Measurements from ENCODE around the gene SLC26A1. TPM values are rescaled to one million over a fixed set of nuclear protein-coding genes. Genes with fewer than 3 reads are reported as not detected.

Gene SLC26A1
- total RNA-seq, 1 experiment from 2014 or later = 0.22 TPM

GRCh38 chr4:1021386-1022050 is 28.3 kb upstream of the SLC26A1 start:
- no peaks in the 10 kb centered on the region for H3K9me2 ChIP-seq (ENCODE audit: insufficient read depth)
- no peaks in the 10 kb centered on the region for H3K27me3 ChIP-seq (ENCODE audit: insufficient read depth, low read length)
- H2AFZ ChIP-seq (ENCODE audit: low read depth, low read length, poor library complexity, severe bottlenecking) = no peak overlapping the region
- intact Hi-C loops (cut with micrococcal nuclease) = no loop called here
- ChIA-PET POLR2A (no interaction called here), CTCF (no interaction called here), RAD21 (ENCODE audit: low non-redundant PET in 1 of 2, low total read pairs in 2 of 2, uncharacterized antibody in 2 of 2, unreplicated experiment in 2 of 2) (no interaction called here)
- BruUV-seq (replicated peaks) = no TSS peak
- no peak for DNase-seq (ENCODE audit: low read depth, low spot score)
- ATAC-seq = no peak
- H4K20me1 ChIP-seq (ENCODE audit: insufficient read depth) = no peaks in the 10 kb centered on the region
- peaks cover 0 to 19% of the 10 kb centered on the region in 2 experiments; a peak in 2 of 4 replicates for H3K4me1 ChIP-seq (ENCODE audit: control insufficient read depth in 1 of 2, insufficient read depth in 2 of 2, low read length in 2 of 2)
- H3K36me3 ChIP-seq (ENCODE audit: control insufficient read depth in 1 of 2, insufficient read depth in 2 of 2, low read length in 2 of 2) = peaks cover 8 to 11% of the 10 kb centered on the region in 2 experiments; a peak in 3 of 4 replicates
- TF ChIP-seq ATF3 (IDR thresholded peaks at IDR 0.05) (no peak), FOSL1 (IDR thresholded peaks at IDR 0.05; ENCODE audit: low read depth) (no peak), SP1 (IDR thresholded peaks at IDR 0.05; ENCODE audit: low read depth) (no peak), EGR1 (IDR thresholded peaks at IDR 0.05; ENCODE audit: low read depth) (no peak), ZBTB33 (IDR thresholded peaks at IDR 0.05; ENCODE audit: extremely low read depth, insufficient replicate concordance, low read length) (no peak), POLR2AphosphoS5 (IDR thresholded peaks at IDR 0.05; ENCODE audit: low read depth, low read length) (no peak), ZNF274 (IDR thresholded peaks at IDR 0.05; ENCODE audit: low read depth, low read length) (no peak)
- H3K9me3 ChIP-seq (ENCODE audit: control insufficient read depth in 1 of 2, insufficient read depth in 1 of 2, low read depth in 1 of 2, low read length in 2 of 2) = no peaks in the 10 kb centered on the region
- no peak overlapping the region for H3K9ac ChIP-seq (ENCODE audit: low read length)
- H3K27ac ChIP-seq (ENCODE audit: low read depth, low read length) = no peak overlapping the region
- H3K4me3 ChIP-seq (replicated peaks in 1 of 2; ENCODE audit: low read depth in 1 of 2, low read length in 2 of 2) = no peak overlapping the region
- H3K4me2 ChIP-seq (ENCODE audit: low read length) = no peak overlapping the region
- no peaks in the 10 kb centered on the region; the same call in 1 of the 2 replicates for H3K79me2 ChIP-seq (ENCODE audit: insufficient read depth, low read length)
